DND-41 (cell line): Measurements from ENCODE around the gene DPYSL3.

Experiments
- EZH2 ChIP-seq: IDR thresholded peaks from 3 replicates; pipeline ENCODE4 v1.6.1; 2012; ENCODE audit warnings: borderline replicate concordance, low read depth, mild to moderate bottlenecking, moderate library complexity, low read length, inconsistent platforms; ENCODE audit not compliant: severe bottlenecking
- TF ChIP-seq, protein P1 (sequence below): IDR thresholded peaks from 2 replicates; pipeline ENCODE4 v1.5.1; 2012; ENCODE audit warnings: borderline replicate concordance, low read length, moderate library complexity, mild to moderate bottlenecking; ENCODE audit not compliant: poor library complexity, severe bottlenecking; ENCODE audit errors: extremely low read depth

DNA sequence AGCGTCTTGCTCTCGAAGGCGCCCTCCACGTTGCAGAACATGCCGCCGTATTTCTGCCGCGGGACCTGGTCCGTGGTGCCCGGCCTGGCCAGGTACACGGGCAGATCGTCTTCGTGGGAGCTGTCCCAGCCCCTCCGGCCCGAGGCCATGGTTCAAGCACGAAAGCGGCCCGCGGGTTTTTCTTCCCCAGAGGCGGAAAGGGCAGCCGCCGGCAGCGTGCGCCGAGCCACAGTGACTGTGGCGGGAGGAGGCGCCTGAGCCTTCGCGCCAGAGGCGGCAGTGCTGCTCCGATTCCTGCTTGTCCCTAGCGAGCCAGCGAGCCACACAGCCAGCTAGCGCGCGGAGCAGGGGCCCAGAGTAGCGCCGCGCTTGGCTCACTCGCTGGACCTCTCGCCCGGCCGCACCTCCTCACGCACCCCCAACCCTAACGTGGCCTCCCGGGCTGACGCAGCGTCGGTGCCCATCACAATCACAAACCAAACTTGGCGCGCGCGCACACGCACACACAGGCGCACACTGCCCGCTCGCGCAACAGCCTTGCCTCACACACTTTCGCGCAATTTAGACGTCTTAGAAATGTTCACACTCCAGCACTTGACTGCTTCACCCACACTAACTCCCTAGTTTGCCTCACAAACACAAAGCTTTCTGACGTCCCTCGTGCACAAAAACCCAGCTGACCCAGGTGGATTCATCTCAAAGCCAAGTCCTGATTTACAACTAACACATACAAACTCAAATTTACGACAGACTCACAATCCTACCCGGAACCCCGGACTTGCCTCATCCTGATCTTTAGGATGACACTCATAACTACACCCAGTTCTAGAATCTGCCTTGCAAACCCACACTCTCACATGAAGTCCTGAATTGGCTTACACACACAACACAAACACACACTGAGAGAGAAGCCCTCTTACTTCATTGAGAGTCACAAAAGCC, at the start of gene DPYSL3:
- TF ChIP-seq, protein P1, sequence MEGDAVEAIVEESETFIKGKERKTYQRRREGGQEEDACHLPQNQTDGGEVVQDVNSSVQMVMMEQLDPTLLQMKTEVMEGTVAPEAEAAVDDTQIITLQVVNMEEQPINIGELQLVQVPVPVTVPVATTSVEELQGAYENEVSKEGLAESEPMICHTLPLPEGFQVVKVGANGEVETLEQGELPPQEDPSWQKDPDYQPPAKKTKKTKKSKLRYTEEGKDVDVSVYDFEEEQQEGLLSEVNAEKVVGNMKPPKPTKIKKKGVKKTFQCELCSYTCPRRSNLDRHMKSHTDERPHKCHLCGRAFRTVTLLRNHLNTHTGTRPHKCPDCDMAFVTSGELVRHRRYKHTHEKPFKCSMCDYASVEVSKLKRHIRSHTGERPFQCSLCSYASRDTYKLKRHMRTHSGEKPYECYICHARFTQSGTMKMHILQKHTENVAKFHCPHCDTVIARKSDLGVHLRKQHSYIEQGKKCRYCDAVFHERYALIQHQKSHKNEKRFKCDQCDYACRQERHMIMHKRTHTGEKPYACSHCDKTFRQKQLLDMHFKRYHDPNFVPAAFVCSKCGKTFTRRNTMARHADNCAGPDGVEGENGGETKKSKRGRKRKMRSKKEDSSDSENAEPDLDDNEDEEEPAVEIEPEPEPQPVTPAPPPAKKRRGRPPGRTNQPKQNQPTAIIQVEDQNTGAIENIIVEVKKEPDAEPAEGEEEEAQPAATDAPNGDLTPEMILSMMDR: no peak
- no peak for TF ChIP-seq EZH2
